ENCODE results near the gene CD9. TPM values are rescaled to one million over a fixed set of nuclear protein-coding genes. Genes with fewer than 3 reads are reported as not detected.

The CD9 gene
- polyA plus RNA-seq, 1 donor from 2014 or later = not detected

DNA sequence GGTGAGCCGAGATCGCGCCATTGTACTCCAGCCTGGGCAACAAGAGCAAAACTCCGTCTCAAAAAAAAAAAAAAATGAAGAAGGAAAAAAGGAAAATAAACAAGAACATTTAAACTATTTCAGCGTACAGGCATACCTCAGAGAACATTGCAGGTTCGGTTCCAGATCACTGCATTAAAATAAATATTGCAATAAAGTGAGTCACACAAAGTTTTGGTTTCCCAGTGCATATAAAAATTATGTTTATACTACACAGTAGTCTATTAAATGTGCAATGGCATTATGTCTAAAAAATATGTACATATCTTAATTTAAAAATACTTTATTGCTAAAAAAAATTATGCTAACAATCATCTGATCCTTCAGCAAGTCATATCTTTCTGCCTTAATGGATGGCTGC lies 56.8 kb downstream of the CD9 start:
- no peaks in the 10 kb centered on the region for H3F3A ChIP-seq (ENCODE audit: insufficient read depth, low read length, poor library complexity, severe bottlenecking)
- no peak overlapping the region for H3K27ac ChIP-seq (ENCODE audit: low read length)
- no peaks in the 10 kb centered on the region for H3K9me3 ChIP-seq (ENCODE audit: low read length)

DNA sequence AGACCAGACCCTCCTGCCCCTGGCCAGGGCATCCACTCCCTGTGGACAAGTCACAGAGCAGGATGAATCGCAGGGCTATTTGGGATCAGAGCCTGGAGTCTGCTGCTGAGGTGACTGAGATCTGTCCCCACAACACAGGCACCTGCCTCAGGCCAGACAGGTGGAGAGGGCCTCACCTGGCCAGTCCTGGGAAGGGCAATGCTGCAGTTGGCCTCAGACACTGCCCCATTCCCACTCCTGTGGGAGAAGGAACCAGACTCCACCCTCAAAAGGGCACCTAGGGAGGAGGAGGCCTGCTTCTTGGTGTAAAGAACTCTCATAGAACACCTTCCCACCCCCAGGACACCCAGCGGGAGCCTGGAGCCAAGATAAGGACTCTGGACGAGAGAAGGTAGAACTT lies 62.0 kb downstream of the CD9 start:
- H4K20me1 ChIP-seq (ENCODE audit: insufficient read depth) = no peaks in the 10 kb centered on the region
- H3K36me3 ChIP-seq (ENCODE audit: insufficient read depth, low read length) = no peaks in the 10 kb centered on the region
- H2AFZ ChIP-seq (ENCODE audit: low read depth, low read length) = no peak overlapping the region
- no peaks in the 10 kb centered on the region for H3K9me3 ChIP-seq (ENCODE audit: low read length)
- no peak overlapping the region for H3K4me3 ChIP-seq (ENCODE audit: low read length)
- no peaks in the 10 kb centered on the region for H3K79me2 ChIP-seq (replicated peaks; ENCODE audit: insufficient read depth, low read length)
- H3K27me3 ChIP-seq (ENCODE audit: insufficient read depth, low read depth, low read length) = no peaks in the 10 kb centered on the region
- no peak overlapping the region for H3K27ac ChIP-seq (ENCODE audit: low read length)
- no peak for TF ChIP-seq RAD21 (conservative IDR thresholded peaks at IDR 0.05)
- TF ChIP-seq MXI1 (conservative IDR thresholded peaks at IDR 0.05; ENCODE audit: poor library complexity, severe bottlenecking) = no peak
- TF ChIP-seq EZH2 (IDR thresholded peaks at IDR 0.05; ENCODE audit: borderline replicate concordance, insufficient read depth, low read length, poor library complexity, severe bottlenecking) = no peak
- TF ChIP-seq, protein P1, sequence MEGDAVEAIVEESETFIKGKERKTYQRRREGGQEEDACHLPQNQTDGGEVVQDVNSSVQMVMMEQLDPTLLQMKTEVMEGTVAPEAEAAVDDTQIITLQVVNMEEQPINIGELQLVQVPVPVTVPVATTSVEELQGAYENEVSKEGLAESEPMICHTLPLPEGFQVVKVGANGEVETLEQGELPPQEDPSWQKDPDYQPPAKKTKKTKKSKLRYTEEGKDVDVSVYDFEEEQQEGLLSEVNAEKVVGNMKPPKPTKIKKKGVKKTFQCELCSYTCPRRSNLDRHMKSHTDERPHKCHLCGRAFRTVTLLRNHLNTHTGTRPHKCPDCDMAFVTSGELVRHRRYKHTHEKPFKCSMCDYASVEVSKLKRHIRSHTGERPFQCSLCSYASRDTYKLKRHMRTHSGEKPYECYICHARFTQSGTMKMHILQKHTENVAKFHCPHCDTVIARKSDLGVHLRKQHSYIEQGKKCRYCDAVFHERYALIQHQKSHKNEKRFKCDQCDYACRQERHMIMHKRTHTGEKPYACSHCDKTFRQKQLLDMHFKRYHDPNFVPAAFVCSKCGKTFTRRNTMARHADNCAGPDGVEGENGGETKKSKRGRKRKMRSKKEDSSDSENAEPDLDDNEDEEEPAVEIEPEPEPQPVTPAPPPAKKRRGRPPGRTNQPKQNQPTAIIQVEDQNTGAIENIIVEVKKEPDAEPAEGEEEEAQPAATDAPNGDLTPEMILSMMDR (IDR thresholded peaks at IDR 0.05; ENCODE audit: poor library complexity, severe bottlenecking) = no peak
- no peak for TF ChIP-seq TAF1 (IDR thresholded peaks at IDR 0.05; ENCODE audit: low read depth)
- TF ChIP-seq, protein P2, sequence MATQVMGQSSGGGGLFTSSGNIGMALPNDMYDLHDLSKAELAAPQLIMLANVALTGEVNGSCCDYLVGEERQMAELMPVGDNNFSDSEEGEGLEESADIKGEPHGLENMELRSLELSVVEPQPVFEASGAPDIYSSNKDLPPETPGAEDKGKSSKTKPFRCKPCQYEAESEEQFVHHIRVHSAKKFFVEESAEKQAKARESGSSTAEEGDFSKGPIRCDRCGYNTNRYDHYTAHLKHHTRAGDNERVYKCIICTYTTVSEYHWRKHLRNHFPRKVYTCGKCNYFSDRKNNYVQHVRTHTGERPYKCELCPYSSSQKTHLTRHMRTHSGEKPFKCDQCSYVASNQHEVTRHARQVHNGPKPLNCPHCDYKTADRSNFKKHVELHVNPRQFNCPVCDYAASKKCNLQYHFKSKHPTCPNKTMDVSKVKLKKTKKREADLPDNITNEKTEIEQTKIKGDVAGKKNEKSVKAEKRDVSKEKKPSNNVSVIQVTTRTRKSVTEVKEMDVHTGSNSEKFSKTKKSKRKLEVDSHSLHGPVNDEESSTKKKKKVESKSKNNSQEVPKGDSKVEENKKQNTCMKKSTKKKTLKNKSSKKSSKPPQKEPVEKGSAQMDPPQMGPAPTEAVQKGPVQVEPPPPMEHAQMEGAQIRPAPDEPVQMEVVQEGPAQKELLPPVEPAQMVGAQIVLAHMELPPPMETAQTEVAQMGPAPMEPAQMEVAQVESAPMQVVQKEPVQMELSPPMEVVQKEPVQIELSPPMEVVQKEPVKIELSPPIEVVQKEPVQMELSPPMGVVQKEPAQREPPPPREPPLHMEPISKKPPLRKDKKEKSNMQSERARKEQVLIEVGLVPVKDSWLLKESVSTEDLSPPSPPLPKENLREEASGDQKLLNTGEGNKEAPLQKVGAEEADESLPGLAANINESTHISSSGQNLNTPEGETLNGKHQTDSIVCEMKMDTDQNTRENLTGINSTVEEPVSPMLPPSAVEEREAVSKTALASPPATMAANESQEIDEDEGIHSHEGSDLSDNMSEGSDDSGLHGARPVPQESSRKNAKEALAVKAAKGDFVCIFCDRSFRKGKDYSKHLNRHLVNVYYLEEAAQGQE (IDR thresholded peaks at IDR 0.05; ENCODE audit: borderline replicate concordance) = no peak
- no peak for TF ChIP-seq SMC3 (conservative IDR thresholded peaks at IDR 0.05; ENCODE audit: poor library complexity)
- no peak for TF ChIP-seq POLR2AphosphoS5 (IDR thresholded peaks at IDR 0.05)
- TF ChIP-seq EP300 (conservative IDR thresholded peaks at IDR 0.05; ENCODE audit: poor library complexity, severe bottlenecking) = no peak
- no peak overlapping the region for H3K9ac ChIP-seq (ENCODE audit: low read length)
- H3F3A ChIP-seq (ENCODE audit: insufficient read depth, low read length, poor library complexity, severe bottlenecking) = no peaks in the 10 kb centered on the region
- H3K4me2 ChIP-seq (ENCODE audit: low read length) = no peak overlapping the region
- no peaks in the 10 kb centered on the region for H3K9me2 ChIP-seq (ENCODE audit: insufficient read depth, low read length)

More for the DNA sequence above, 56.8 kb downstream of the CD9 start:
- Histone ChIP-seq H3K4me3 (ENCODE audit: low read length) (no peak overlapping the region), H3K9me2 (ENCODE audit: insufficient read depth, low read length) (no peaks in the 10 kb centered on the region), H3K27me3 (ENCODE audit: insufficient read depth, low read depth, low read length) (no peaks in the 10 kb centered on the region), H3K36me3 (ENCODE audit: insufficient read depth, low read length) (no peaks in the 10 kb centered on the region), H3K4me2 (ENCODE audit: low read length) (no peak overlapping the region), H3K79me2 (replicated peaks; ENCODE audit: insufficient read depth, low read length) (no peaks in the 10 kb centered on the region), H4K20me1 (ENCODE audit: insufficient read depth) (no peaks in the 10 kb centered on the region), H3K9ac (ENCODE audit: low read length) (no peak overlapping the region), H2AFZ (ENCODE audit: low read depth, low read length) (no peak overlapping the region)
- TF ChIP-seq EZH2 (IDR thresholded peaks at IDR 0.05; ENCODE audit: borderline replicate concordance, insufficient read depth, low read length, poor library complexity, severe bottlenecking) = no peak
- no peak for TF ChIP-seq POLR2AphosphoS5 (IDR thresholded peaks at IDR 0.05)
- TF ChIP-seq MXI1 (conservative IDR thresholded peaks at IDR 0.05; ENCODE audit: poor library complexity, severe bottlenecking) = no peak
- TF ChIP-seq, protein P1 (IDR thresholded peaks at IDR 0.05; ENCODE audit: poor library complexity, severe bottlenecking) = no peak
- TF ChIP-seq TAF1 (IDR thresholded peaks at IDR 0.05; ENCODE audit: low read depth) = no peak
- no peak for TF ChIP-seq EP300 (conservative IDR thresholded peaks at IDR 0.05; ENCODE audit: poor library complexity, severe bottlenecking)
- TF ChIP-seq SMC3 (conservative IDR thresholded peaks at IDR 0.05; ENCODE audit: poor library complexity) = no peak
- TF ChIP-seq RAD21 (conservative IDR thresholded peaks at IDR 0.05) = no peak
- TF ChIP-seq, protein P2 (IDR thresholded peaks at IDR 0.05; ENCODE audit: borderline replicate concordance) = no peak
